GM19025 (cell line): ENCODE results near the gene FAF1.
"Not testable (repeated sequence)": the region's sequence is repeated elsewhere in the genome, so short reads cannot be mapped to it uniquely, and the experiment has no call there.

Source experiments
- ATAC-seq: cut with Tn5 transposase; IDR thresholded peaks from one replicate; pipeline ENCODE4 v1.9.1; 2021; ENCODE audit warnings: mild to moderate bottlenecking, low read depth, moderate library complexity; ENCODE audit not compliant: unreplicated experiment

FAF1 gene

GRCh38 chr1:50858761-50859160 is 101.3 kb downstream of the FAF1 start:
- no peak for ATAC-seq

GRCh38 chr1:50857702-50858101 is 102.4 kb downstream of the FAF1 start:
- ATAC-seq = no peak

- no peak for ATAC-seq
These were observed 106.7 kb downstream of the FAF1 start for GRCh38 chr1:50853325-50853724.

GRCh38 chr1:50852889-50853288 is 107.2 kb downstream of the FAF1 start:
- no peak for ATAC-seq

- no peak for ATAC-seq
These were observed 108.6 kb downstream of the FAF1 start for GRCh38 chr1:50851466-50851865.

- no peak for ATAC-seq
These were observed 109.0 kb downstream of the FAF1 start for GRCh38 chr1:50851034-50851433.

GRCh38 chr1:50847303-50847702 is 112.8 kb downstream of the FAF1 start:
- ATAC-seq = no peak

- no peak for ATAC-seq
These were observed 113.7 kb downstream of the FAF1 start for GRCh38 chr1:50846224-50846839.

- ATAC-seq = no peak
These were observed 118.2 kb downstream of the FAF1 start for GRCh38 chr1:50841791-50842387.

- ATAC-seq = no peak
These were observed 124.0 kb downstream of the FAF1 start for GRCh38 chr1:50836117-50836516.

GRCh38 chr1:50833216-50833615 is 126.9 kb downstream of the FAF1 start:
- ATAC-seq = no peak

GRCh38 chr1:50832167-50832566 is 127.9 kb downstream of the FAF1 start:
- ATAC-seq = no peak

GRCh38 chr1:50831300-50832061 is 128.6 kb downstream of the FAF1 start:
- ATAC-seq = no peak

- no peak for ATAC-seq
These were observed 129.4 kb downstream of the FAF1 start for GRCh38 chr1:50830621-50831020.

- ATAC-seq = no peak
These were observed 130.8 kb downstream of the FAF1 start for GRCh38 chr1:50829014-50829958.

- ATAC-seq = no peak
These were observed 132.5 kb downstream of the FAF1 start for GRCh38 chr1:50827546-50827945.

GRCh38 chr1:50826792-50827191 is 133.3 kb downstream of the FAF1 start:
- not testable (repeated sequence) for ATAC-seq

GRCh38 chr1:50822035-50822776 is 137.9 kb downstream of the FAF1 start:
- no peak for ATAC-seq

GRCh38 chr1:50820545-50820944 is 139.5 kb downstream of the FAF1 start:
- ATAC-seq = no peak

- ATAC-seq = no peak
These were observed 147.7 kb downstream of the FAF1 start for GRCh38 chr1:50812346-50812745.
